Stomach (tissue), 9 donors: ENCODE data around the gene PTPRJ. TPM values are rescaled to one million over a fixed set of nuclear protein-coding genes. Genes with fewer than 3 reads are reported as not detected.
"Not testable (repeated sequence)": the region's sequence is repeated elsewhere in the genome, so short reads cannot be mapped to it uniquely, and the experiment has no call there.

Experiments used
- DNase-seq, 2 donors: peaks; one replicate each; pipeline versions ENCODE4 v3.0.0 to v3.0.0-alpha.2; 2013 to 2019
- H3K27ac ChIP-seq, 5 donors: fragments of 200-600 bp in 4 of 5; sonication (generic) in 4 of 5; one replicate each; pipeline ENCODE4 v1.5.1; 2013 to 2019; ENCODE audit warnings: mild to moderate bottlenecking in 1 of 5, moderate library complexity in 1 of 5
- H3K27me3 ChIP-seq, 3 donors: fragments of 200-600 bp; sonication (generic); one replicate each; pipeline ENCODE4 v1.5.1; 2017 to 2019; ENCODE audit warnings: mixed run types in 1 of 3
- H3K36me3 ChIP-seq, 4 donors: fragments of 200-600 bp; sonication (generic); 1 replicate in 3 of 4; 2 replicates in 1 of 4; pipeline ENCODE4 v1.5.1; 2016 to 2019
- H3K4me1 ChIP-seq, 4 donors: fragments of 200-600 bp; sonication (generic); one replicate each; pipeline ENCODE4 v1.5.1; 2016 to 2019
- H3K4me3 ChIP-seq, 4 donors: fragments of 200-600 bp; sonication (generic) in 3 of 4; one replicate each; pipeline ENCODE4 v1.5.1; 2016 to 2019; ENCODE audit warnings: mild to moderate bottlenecking in 1 of 4
- H3K9me3 ChIP-seq, 4 donors: fragments of 200-600 bp; sonication (generic); one replicate each; pipeline ENCODE4 v1.5.1; 2016 to 2019
- CTCF ChIP-seq, 7 experiments: fragments of 450-650 bp in 4 of 7; fragments of 200-600 bp in 3 of 7; sonication (generic) in 3 of 7; IDR thresholded peaks; one replicate each; pipeline ENCODE4 v1.5.1; 2016 to 2019; ENCODE audit warnings: antibody characterized with exemption in 7 of 7, control low read depth in 2 of 7, mild to moderate bottlenecking in 1 of 7
- EP300 ChIP-seq: sonication (generic); formaldehyde crosslinking; IDR thresholded peaks from one replicate; pipeline ENCODE4 v1.6.1; 2017; ENCODE audit warnings: antibody characterized with exemption
- POLR2A ChIP-seq, 4 donors: fragments of 450-650 bp; IDR thresholded peaks; one replicate each; pipeline ENCODE4 v1.6.1; 2016; ENCODE audit warnings: antibody characterized with exemption in 4 of 4, control low read depth in 2 of 4, mild to moderate bottlenecking in 1 of 4, moderate library complexity in 1 of 4
- POLR2AphosphoS5 ChIP-seq, 3 donors: sonication (generic); formaldehyde crosslinking; IDR thresholded peaks; one replicate each; pipeline ENCODE4 v1.6.1; 2016; ENCODE audit warnings: antibody characterized with exemption in 3 of 3
- WGBS, 5 donors: extraction: QIAGEN DNeasy Blood & Tissue Kit in 3 of 5; methylation state at CpG; one replicate each; pipeline versions ENCODE4 v1.1.5 to v1.1.7; 2013 to 2018; 5-methylcytosine and 5-hydroxymethylcytosine counted together
- intact Hi-C: fragments of 100-400 bp; cut with DNase I; formaldehyde crosslinking; loops from one replicate; pipeline ENCODE4 v1.15.1; 2023; ENCODE audit warnings: low total_unique reads
- polyA plus RNA-seq, 3 donors: library from polyadenylated mRNA; stranded (reverse); fragments of 200-250 nt; gene quantifications; one replicate each; pipeline ENCODE4 v1.2.3, GENCODE V29; 2013
- total RNA-seq, 5 donors: library from RNA; depleted of rRNA; stranded (reverse); fragments of >200 nt; gene quantifications; one replicate each; pipeline versions ENCODE4 v1.1.0 to v1.2.3, GENCODE V29; 2014 to 2016
- donor health status: healthy with polysubstance abuse.
- donor health status: Bipolar disorder and iron deficiency.
- donor health status: healthy.

PTPRJ gene
- total and polyA plus RNA-seq, 8 donors: 2.6 to 351 (median 20.7) TPM

- peak overlapping the region; percentile 81 to 89 (median 86) for H3K27ac ChIP-seq
- H3K36me3 ChIP-seq: no peaks in the 10 kb centered on the region
- H3K4me1 ChIP-seq: peaks cover 37 to 92% (median 56%) of the 10 kb centered on the region in 4 donors
- WGBS, 5 donors: 29 to 49% (median 42%) methylated on average over 8 of the region's 8 CpGs
- no peak for TF ChIP-seq POLR2A (IDR thresholded peaks at IDR 0.05)
- no peak for TF ChIP-seq EP300
- TF ChIP-seq CTCF (IDR thresholded peaks at IDR 0.05): no peak
- TF ChIP-seq POLR2AphosphoS5 (IDR thresholded peaks at IDR 0.05): no peak
- intact Hi-C loops: no loop called here
- no peak overlapping the region for H3K4me3 ChIP-seq
- H3K27me3 ChIP-seq: no peaks in the 10 kb centered on the region
- no peaks in the 10 kb centered on the region for H3K9me3 ChIP-seq
- DNase-seq: peak; percentile 45 to 56
These were observed 39.2 kb downstream of the PTPRJ start for GRCh38 chr11:48019595-48019994.

GRCh38 chr11:48020092-48020755 is 39.9 kb downstream of the PTPRJ start:
- Histone ChIP-seq H3K27ac (peak overlapping the region; percentile 77 to 89 (median 86)), H3K9me3 (no peaks in the 10 kb centered on the region), H3K27me3 (no peaks in the 10 kb centered on the region), H3K36me3 (no peaks in the 10 kb centered on the region), H3K4me1 (peaks cover 37 to 92% (median 59%) of the 10 kb centered on the region in 4 donors), H3K4me3 (no peak overlapping the region)
- TF ChIP-seq CTCF (IDR thresholded peaks at IDR 0.05): peak in 2 of 7 experiments; percentile 18 to 20
- TF ChIP-seq POLR2AphosphoS5 (IDR thresholded peaks at IDR 0.05): peak in 2 of 3 donors; percentile 64 to 69
- TF ChIP-seq POLR2A (IDR thresholded peaks at IDR 0.05): no peak
- TF ChIP-seq EP300: no peak
- intact Hi-C loops: no loop called here
- 44 to 68% (median 53%) methylated on average over 17 of the region's 17 CpGs for WGBS, 5 donors
- peak in 1 of 2 donors; percentile 61 for DNase-seq

- H3K27me3 ChIP-seq, intact Hi-C loops, H3K4me3 ChIP-seq, H3K36me3 ChIP-seq, H3K9me3 ChIP-seq, DNase-seq: not testable (repeated sequence)
- peaks cover 31 to 88% (median 59%) of the 10 kb centered on the region in 4 donors for H3K4me1 ChIP-seq
- 90 to 94% (median 94%) methylated on average over 10 of the region's 10 CpGs for WGBS, 5 donors
- H3K27ac ChIP-seq: peak overlapping the region; percentile 50 to 89 (median 86)
These were observed 41.0 kb downstream of the PTPRJ start for GRCh38 chr11:48021201-48021820.

- WGBS, 5 donors: 67 to 81% (median 75%) methylated on average over 4 of the region's 4 CpGs
- TF ChIP-seq POLR2AphosphoS5 (IDR thresholded peaks at IDR 0.05) (no peak), POLR2A (IDR thresholded peaks at IDR 0.05) (no peak), EP300 (no peak), CTCF (IDR thresholded peaks at IDR 0.05) (no peak)
- no peak for DNase-seq
- Histone ChIP-seq H3K27ac (peak overlapping the region in 2 of 5 donors; percentile 86 to 89), H3K4me1 (peaks cover 23 to 78% (median 52%) of the 10 kb centered on the region in 4 donors), H3K4me3 (no peak overlapping the region), H3K36me3 (no peaks in the 10 kb centered on the region), H3K9me3 (no peaks in the 10 kb centered on the region), H3K27me3 (no peaks in the 10 kb centered on the region)
- intact Hi-C loops: no loop called here
These were observed 42.1 kb downstream of the PTPRJ start for GRCh38 chr11:48022445-48022844.

- intact Hi-C loops, H3K36me3 ChIP-seq: not testable (repeated sequence)
- 91 to 98% (median 97%) methylated on average over 7 of the region's 7 CpGs for WGBS, 5 donors
These were observed 43.2 kb downstream of the PTPRJ start for GRCh38 chr11:48023608-48024007.

More at GRCh38 chr11:48023608-48024007, 43.2 kb downstream of the PTPRJ start:
- DNase-seq, H3K4me3 ChIP-seq, H3K27me3 ChIP-seq, H3K9me3 ChIP-seq: not testable (repeated sequence)
- Histone ChIP-seq H3K4me1 (peaks cover 19 to 78% (median 48%) of the 10 kb centered on the region in 4 donors), H3K27ac (peak overlapping the region in 2 of 5 donors; percentile 86 to 89)
